Spleen (tissue), 11 donors: ENCODE measurements around the gene NAGK. TPM values are rescaled to one million over a fixed set of nuclear protein-coding genes. Genes with fewer than 3 reads are reported as not detected.

Experiments used
- DNase-seq: peaks from one replicate; pipeline ENCODE4 v3.0.0-alpha.2; 2020
- H3K27ac ChIP-seq, 8 donors: fragments of 200-600 bp; sonication (generic) in 7 of 8; 1 replicate in 4 of 8; 2 replicates in 4 of 8; pipeline versions ENCODE4 v1.5.0 to v1.8.0; 2016 to 2021; ENCODE audit warnings: inconsistent platforms in 4 of 8, mild to moderate bottlenecking in 4 of 8, moderate library complexity in 1 of 8
- H3K27me3 ChIP-seq, 7 donors: fragments of 200-600 bp; sonication (generic) in 6 of 7; replicated peaks in 1 of 7; 1 replicate in 4 of 7; 2 replicates in 3 of 7; pipeline versions ENCODE4 v1.5.0 to v1.8.0; 2016 to 2021; ENCODE audit warnings: inconsistent platforms in 3 of 7, mild to moderate bottlenecking in 1 of 7
- H3K36me3 ChIP-seq, 6 donors: fragments of 200-600 bp; sonication (generic) in 5 of 6; 1 replicate in 4 of 6; 2 replicates in 2 of 6; pipeline versions ENCODE4 v1.5.0 to v1.8.0; 2016 to 2021; ENCODE audit warnings: inconsistent platforms in 2 of 6
- H3K4me1 ChIP-seq, 6 donors: fragments of 200-600 bp; sonication (generic) in 5 of 6; 1 replicate in 3 of 6; 2 replicates in 3 of 6; pipeline versions ENCODE4 v1.5.0 to v1.8.0; 2016 to 2021; ENCODE audit warnings: inconsistent platforms in 3 of 6
- H3K4me3 ChIP-seq, 8 donors: fragments of 200-600 bp; sonication (generic) in 7 of 8; 1 replicate in 4 of 8; 2 replicates in 4 of 8; pipeline versions ENCODE4 v1.5.0 to v1.8.0; 2016 to 2021; ENCODE audit warnings: inconsistent platforms in 4 of 8, mild to moderate bottlenecking in 4 of 8, moderate library complexity in 2 of 8
- H3K9me3 ChIP-seq, 8 donors: fragments of 200-600 bp; sonication (generic) in 7 of 8; 1 replicate in 4 of 8; 2 replicates in 4 of 8; pipeline versions ENCODE4 v1.5.0 to v1.8.0; 2016 to 2021; ENCODE audit warnings: inconsistent platforms in 4 of 8
- POLR2A ChIP-seq, 3 donors: fragments of 450-650 bp; IDR thresholded peaks; one replicate each; pipeline ENCODE4 v1.5.1; 2017; ENCODE audit warnings: antibody characterized with exemption in 3 of 3, mild to moderate bottlenecking in 1 of 3
- POLR2AphosphoS5 ChIP-seq, 3 donors: sonication (generic); formaldehyde crosslinking; IDR thresholded peaks; one replicate each; pipeline ENCODE4 v1.5.1; 2017; ENCODE audit warnings: antibody characterized with exemption in 3 of 3
- WGBS, 5 donors: extraction: QIAGEN DNeasy Blood & Tissue Kit in 3 of 5; methylation state at CpG; one replicate each; pipeline versions ENCODE4 v1.1.5 to v1.1.7; 2013 to 2018; 5-methylcytosine and 5-hydroxymethylcytosine counted together
- intact Hi-C: fragments of 100-400 bp; cut with DNase I; formaldehyde crosslinking; loops from one replicate; pipeline ENCODE4 v1.15.0; 2023; ENCODE audit warnings: low total_unique reads
- polyA plus RNA-seq, 3 donors: library from polyadenylated mRNA; stranded (reverse); fragments of 200-250 nt; gene quantifications; one replicate each; pipeline ENCODE4 v1.2.1, GENCODE V29; 2013
- total RNA-seq, 7 donors: library from RNA; depleted of rRNA in 3 of 7; stranded (reverse); fragments of >200 nt in 3 of 7; fragmentation: NEBNext Ultra II Directional in 4 of 7; extraction: Animal tissue kit (Norgen Biotek cat#: 25700) in 4 of 7; gene quantifications; one replicate each; pipeline versions ENCODE4 v1.1.0 to v1.2.1, GENCODE V29; 2016 to 2021
- TF ChIP-seq, protein P1 (sequence below), 11 experiments: fragments of 200-600 bp in 7 of 11; fragments of 450-650 bp in 4 of 11; sonication (generic) in 4 of 11; IDR thresholded peaks in 8 of 11; conservative IDR thresholded peaks in 3 of 11; 1 replicate in 7 of 11; 2 replicates in 4 of 11; pipeline versions ENCODE4 v1.4.0 to v1.8.0; 2016 to 2021; ENCODE audit warnings: antibody characterized with exemption in 11 of 11, inconsistent platforms in 4 of 11, mild to moderate bottlenecking in 1 of 11
- donor health status: healthy with polysubstance abuse.
- donor health status: DM: no; HTN: no; CAD: no; lungs with moderate emphysema.
- donor health status: DM: no; HTN: no; CAD: no.
- donor health status: Bipolar disorder and iron deficiency.
- donor health status: healthy.
- donor health status: DM: no; HTN: no; CAD: no.
- donor health status: DM: yes; HTN: yes; CAD: no.

Gene NAGK
- total and polyA plus RNA-seq, 10 donors, result 123 to 321 (median 220) TPM

DNA sequence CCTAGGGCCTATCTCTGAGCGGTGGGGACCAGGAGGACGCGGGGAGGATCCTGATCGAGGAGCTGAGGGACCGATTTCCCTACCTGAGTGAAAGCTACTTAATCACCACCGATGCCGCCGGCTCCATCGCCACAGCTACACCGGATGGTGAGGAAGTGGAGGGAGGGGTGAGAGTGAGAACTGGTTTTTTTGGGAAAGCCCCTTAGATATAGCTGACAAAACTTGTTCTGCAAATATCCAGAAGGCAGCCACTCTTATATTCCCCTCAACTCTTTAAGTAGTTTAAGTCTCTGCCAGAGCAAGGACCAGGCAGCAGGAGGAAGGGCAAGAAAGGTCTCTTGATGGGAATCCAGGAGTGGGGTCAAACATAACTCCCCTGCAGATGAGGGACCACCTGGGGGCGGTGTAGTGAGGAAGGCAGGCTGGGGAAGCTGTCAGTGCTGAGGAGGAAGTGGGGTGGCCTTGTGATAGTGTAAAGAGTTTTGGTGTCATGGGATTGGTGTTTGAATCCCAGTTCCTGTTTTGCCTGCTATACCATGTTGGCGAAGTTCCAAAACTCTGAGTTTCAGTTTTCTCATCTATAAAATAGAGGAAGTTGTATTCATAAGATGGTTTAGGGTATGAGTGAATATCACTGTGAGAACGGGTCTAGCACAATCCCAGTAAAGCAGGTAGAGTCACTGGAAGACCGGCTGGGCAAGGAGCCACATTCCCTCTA is 3.4 kb downstream of the NAGK start:
- peak overlapping the region in 6 of 8 donors; percentile 13 to 97 (median 81) for H3K4me3 ChIP-seq

DNA sequence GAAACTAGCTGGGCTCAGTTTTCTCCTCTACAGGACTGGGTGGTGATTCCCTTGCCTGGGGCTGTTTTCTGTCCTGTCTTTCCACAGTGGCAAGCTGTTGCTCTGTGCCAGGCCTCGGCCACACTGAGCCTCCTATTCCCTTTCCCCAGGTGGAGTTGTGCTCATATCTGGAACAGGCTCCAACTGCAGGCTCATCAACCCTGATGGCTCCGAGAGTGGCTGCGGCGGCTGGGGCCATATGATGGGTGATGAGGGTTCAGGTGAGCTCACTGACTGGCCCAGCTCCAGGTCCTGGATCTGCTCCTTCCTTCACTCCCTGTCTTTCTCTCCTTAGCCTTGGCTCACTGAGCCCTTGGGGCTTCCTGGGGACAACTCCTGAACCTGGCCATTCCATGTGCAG is 4.0 kb downstream of the NAGK start:
- WGBS, 5 donors, result 91 to 97% (median 95%) methylated on average over 4 of the region's 4 CpGs
- peaks cover 0 to 62% (median 46%) of the 10 kb centered on the region in 6 donors for H3K36me3 ChIP-seq
- H3K4me1 ChIP-seq, result peaks cover 36 to 92% (median 69%) of the 10 kb centered on the region in 6 donors
- no peaks in the 10 kb centered on the region for H3K9me3 ChIP-seq
- H3K27ac ChIP-seq, result peak overlapping the region; percentile 74 to 99 (median 98)
- TF ChIP-seq POLR2AphosphoS5 (IDR thresholded peaks at IDR 0.05), result no peak
- TF ChIP-seq POLR2A (IDR thresholded peaks at IDR 0.05), result no peak
- TF ChIP-seq, protein P1, sequence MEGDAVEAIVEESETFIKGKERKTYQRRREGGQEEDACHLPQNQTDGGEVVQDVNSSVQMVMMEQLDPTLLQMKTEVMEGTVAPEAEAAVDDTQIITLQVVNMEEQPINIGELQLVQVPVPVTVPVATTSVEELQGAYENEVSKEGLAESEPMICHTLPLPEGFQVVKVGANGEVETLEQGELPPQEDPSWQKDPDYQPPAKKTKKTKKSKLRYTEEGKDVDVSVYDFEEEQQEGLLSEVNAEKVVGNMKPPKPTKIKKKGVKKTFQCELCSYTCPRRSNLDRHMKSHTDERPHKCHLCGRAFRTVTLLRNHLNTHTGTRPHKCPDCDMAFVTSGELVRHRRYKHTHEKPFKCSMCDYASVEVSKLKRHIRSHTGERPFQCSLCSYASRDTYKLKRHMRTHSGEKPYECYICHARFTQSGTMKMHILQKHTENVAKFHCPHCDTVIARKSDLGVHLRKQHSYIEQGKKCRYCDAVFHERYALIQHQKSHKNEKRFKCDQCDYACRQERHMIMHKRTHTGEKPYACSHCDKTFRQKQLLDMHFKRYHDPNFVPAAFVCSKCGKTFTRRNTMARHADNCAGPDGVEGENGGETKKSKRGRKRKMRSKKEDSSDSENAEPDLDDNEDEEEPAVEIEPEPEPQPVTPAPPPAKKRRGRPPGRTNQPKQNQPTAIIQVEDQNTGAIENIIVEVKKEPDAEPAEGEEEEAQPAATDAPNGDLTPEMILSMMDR (IDR thresholded peaks at IDR 0.05 in 8 of 11, conservative IDR thresholded peaks at IDR 0.05 in 3 of 11), result no peak
- H3K4me3 ChIP-seq, result peak overlapping the region in 3 of 8 donors; percentile 25 to 90 (median 85)
- intact Hi-C loops, result no loop called here
- no peaks in the 10 kb centered on the region for H3K27me3 ChIP-seq
- DNase-seq, result peak; percentile 85

More for the DNA sequence above, 3.4 kb downstream of the NAGK start:
- peak overlapping the region; percentile 74 to 99 (median 98) for H3K27ac ChIP-seq
- peak; percentile 87 for DNase-seq
- H3K4me1 ChIP-seq, result peaks cover 39 to 92% (median 71%) of the 10 kb centered on the region in 6 donors
- H3K36me3 ChIP-seq, result peaks cover 0 to 55% (median 39%) of the 10 kb centered on the region in 6 donors
- WGBS, 5 donors, result 17 to 31% (median 25%) methylated on average over 14 of the region's 14 CpGs
- TF ChIP-seq, protein P1 (IDR thresholded peaks at IDR 0.05 in 8 of 11, conservative IDR thresholded peaks at IDR 0.05 in 3 of 11), result peak in 5 of 11 experiments; percentile 23 to 47 (median 32)
- TF ChIP-seq POLR2AphosphoS5 (IDR thresholded peaks at IDR 0.05) (peak in 2 of 3 donors; percentile 47 to 86), POLR2A (IDR thresholded peaks at IDR 0.05) (no peak)
- no peaks in the 10 kb centered on the region for H3K27me3 ChIP-seq
- intact Hi-C loops, result no loop called here
- H3K9me3 ChIP-seq, result no peaks in the 10 kb centered on the region

DNA sequence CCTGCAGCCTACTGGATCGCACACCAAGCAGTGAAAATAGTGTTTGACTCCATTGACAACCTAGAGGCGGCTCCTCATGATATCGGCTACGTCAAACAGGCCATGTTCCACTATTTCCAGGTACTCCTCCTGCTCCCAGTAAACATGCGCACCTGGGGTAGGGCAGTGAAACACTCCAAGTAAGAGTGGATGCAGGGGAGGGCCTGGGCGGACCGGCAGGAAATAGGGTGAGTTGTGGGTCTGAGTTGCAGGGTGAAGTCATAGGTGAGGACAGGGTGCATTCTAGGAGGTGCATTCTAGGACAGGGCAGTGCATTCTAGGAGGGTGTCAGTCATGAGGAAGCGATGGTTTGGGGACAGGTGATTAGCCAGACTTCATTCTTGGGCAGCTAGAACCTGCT is 5.0 kb downstream of the NAGK start:
- peak overlapping the region in 6 of 8 donors; percentile 1 to 99 (median 97) for H3K27ac ChIP-seq
- no peaks in the 10 kb centered on the region for H3K27me3 ChIP-seq
- H3K4me1 ChIP-seq, result peaks cover 33 to 93% (median 66%) of the 10 kb centered on the region in 6 donors
- no peaks in the 10 kb centered on the region for H3K9me3 ChIP-seq
- peaks cover 0 to 71% (median 55%) of the 10 kb centered on the region in 6 donors for H3K36me3 ChIP-seq
- WGBS, 5 donors, result 91 to 96% (median 93%) methylated on average over 8 of the region's 8 CpGs
- peak; percentile 64 for DNase-seq
- intact Hi-C loops, result no loop called here
- TF ChIP-seq POLR2A (IDR thresholded peaks at IDR 0.05) (no peak), POLR2AphosphoS5 (IDR thresholded peaks at IDR 0.05) (no peak)
- TF ChIP-seq, protein P1 (IDR thresholded peaks at IDR 0.05 in 8 of 11, conservative IDR thresholded peaks at IDR 0.05 in 3 of 11), result no peak
- H3K4me3 ChIP-seq, result no peak overlapping the region

DNA sequence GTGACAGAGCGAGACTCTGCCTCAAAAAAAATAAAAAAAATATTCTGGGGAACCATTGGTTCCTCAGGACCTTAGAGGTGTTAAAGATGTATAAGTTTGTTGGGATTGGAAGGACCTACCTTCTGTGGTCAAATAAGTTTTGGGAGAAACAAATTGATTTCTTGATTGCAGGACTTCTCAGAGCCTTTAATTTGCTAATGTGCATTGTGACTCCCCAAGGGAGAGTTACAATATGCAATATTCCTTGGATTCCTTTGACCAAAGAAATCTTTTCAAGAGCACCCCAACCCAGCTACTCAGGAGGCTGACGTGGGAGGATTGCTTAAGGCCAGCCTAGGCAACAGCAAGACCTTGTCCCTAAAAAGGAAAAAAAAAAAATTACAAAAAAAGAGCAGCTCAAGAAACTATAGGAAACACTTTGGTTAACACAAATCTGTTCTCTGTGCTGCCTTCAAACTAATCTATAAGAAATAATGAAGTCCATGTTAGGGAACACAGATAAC is 6.5 kb downstream of the NAGK start:
- H3K27ac ChIP-seq, result peak overlapping the region in 2 of 8 donors; percentile 98 to 99
- peaks cover 26 to 81% (median 55%) of the 10 kb centered on the region in 6 donors for H3K4me1 ChIP-seq
- intact Hi-C loops, result no loop called here
- H3K9me3 ChIP-seq, result no peaks in the 10 kb centered on the region
- H3K36me3 ChIP-seq, result peaks cover 0 to 86% (median 67%) of the 10 kb centered on the region in 6 donors
- WGBS, 5 donors, result 66 to 94% (median 85%) methylated on average over 2 of the region's 2 CpGs
- H3K27me3 ChIP-seq, result no peaks in the 10 kb centered on the region
- no peak overlapping the region for H3K4me3 ChIP-seq
- TF ChIP-seq POLR2AphosphoS5 (IDR thresholded peaks at IDR 0.05), result no peak
- TF ChIP-seq, protein P1 (IDR thresholded peaks at IDR 0.05 in 8 of 11, conservative IDR thresholded peaks at IDR 0.05 in 3 of 11), result no peak
- no peak for TF ChIP-seq POLR2A (IDR thresholded peaks at IDR 0.05)
- no peak for DNase-seq
